ENCODE data around the gene CCDC181. TPM values are rescaled to one million over a fixed set of nuclear protein-coding genes. Genes with fewer than 3 reads are reported as not detected.
A peak's percentile ranks its signal among the peaks of the same experiment; 100 is the strongest.
"Not testable (repeated sequence)": the region's sequence is repeated elsewhere in the genome, so short reads cannot be mapped to it uniquely, and the experiment has no call there.

The CCDC181 gene
- polyA plus RNA-seq, 4 donors: 8.6 to 12.5 (median 11.3) TPM

- DNase-seq (ENCODE audit: low read depth in 4 of 4, low spot score in 3 of 4): not testable (repeated sequence)
These were observed 18.9 kb downstream of the CCDC181 start for GRCh38 chr1:169408340-169408739.

- not testable (repeated sequence) for DNase-seq (ENCODE audit: low read depth in 4 of 4, low spot score in 3 of 4)
These were observed 24.7 kb downstream of the CCDC181 start for GRCh38 chr1:169402578-169402977.

- no peak for DNase-seq (ENCODE audit: low read depth in 4 of 4, low spot score in 3 of 4)
These were observed 31.3 kb downstream of the CCDC181 start for GRCh38 chr1:169395955-169396354.

DNA sequence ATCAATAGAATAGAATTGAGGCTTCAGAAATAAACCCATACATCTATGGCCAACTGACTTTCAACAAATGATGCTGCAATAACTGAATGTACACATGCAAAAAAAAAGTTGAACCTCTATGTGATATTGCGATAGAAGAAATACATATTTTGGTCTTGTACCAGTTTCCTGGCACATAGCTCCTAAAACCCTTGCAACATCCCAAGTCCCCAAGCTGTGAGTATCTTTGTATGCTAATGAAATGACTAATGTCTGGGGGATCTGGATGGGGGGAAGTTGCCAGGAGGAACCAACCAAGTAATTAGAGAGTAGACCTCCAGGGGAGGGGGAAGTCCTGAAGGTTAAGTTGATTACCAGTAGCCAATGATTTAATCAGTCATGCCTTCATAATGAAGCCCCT lies 34.9 kb downstream of the CCDC181 start:
- DNase-seq (ENCODE audit: low read depth in 4 of 4, low spot score in 3 of 4): no peak

GRCh38 chr1:169390303-169390702 lies 37.0 kb downstream of the CCDC181 start:
- DNase-seq (ENCODE audit: low read depth in 4 of 4, low spot score in 3 of 4): no peak

DNA sequence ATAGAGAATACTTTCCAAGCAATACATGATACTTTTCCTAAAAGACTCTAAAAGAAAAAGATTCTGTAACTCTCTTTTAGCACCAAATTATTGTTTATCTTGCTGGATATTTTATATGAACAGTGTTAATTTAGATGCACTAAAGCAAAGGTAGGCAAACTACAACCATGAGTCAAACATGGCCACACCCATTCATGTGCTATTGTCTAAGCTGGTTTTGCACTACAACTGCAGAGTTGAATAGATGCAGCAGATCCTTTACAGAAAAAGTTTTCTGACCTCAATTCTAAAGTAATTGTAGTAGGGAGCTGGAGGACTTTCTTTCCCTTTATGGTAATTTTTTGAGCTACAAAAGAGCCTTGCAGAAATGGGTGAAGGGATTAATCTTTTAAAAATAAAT lies 39.9 kb downstream of the CCDC181 start:
- no peak for DNase-seq (ENCODE audit: low read depth in 4 of 4, low spot score in 3 of 4)

DNA sequence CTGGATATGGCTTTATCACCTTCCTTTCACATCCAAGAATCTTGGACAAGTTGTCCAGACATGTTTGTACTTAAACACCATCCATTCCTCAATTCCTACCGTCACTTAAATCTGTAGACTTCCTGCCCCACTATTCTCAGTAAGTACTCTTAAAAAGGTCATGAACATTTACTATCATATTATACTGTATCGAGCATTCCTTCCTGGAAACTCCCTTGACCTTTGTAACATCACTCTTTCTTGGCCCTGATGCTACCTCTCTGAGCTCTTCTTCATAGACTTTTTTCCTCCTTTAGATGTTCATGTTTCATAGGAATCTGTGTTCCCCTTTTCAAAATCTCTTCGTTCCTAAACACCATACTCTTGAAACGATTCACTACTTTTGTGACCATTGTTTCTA lies 43.8 kb downstream of the CCDC181 start:
- DNase-seq (ENCODE audit: low read depth in 4 of 4, low spot score in 3 of 4): no peak

GRCh38 chr1:169381162-169381561 lies 46.1 kb downstream of the CCDC181 start:
- DNase-seq (ENCODE audit: low read depth in 4 of 4, low spot score in 3 of 4): no peak

- DNase-seq (ENCODE audit: low read depth in 4 of 4, low spot score in 3 of 4): no peak
These were observed 55.9 kb downstream of the CCDC181 start for GRCh38 chr1:169371404-169371803.

DNA sequence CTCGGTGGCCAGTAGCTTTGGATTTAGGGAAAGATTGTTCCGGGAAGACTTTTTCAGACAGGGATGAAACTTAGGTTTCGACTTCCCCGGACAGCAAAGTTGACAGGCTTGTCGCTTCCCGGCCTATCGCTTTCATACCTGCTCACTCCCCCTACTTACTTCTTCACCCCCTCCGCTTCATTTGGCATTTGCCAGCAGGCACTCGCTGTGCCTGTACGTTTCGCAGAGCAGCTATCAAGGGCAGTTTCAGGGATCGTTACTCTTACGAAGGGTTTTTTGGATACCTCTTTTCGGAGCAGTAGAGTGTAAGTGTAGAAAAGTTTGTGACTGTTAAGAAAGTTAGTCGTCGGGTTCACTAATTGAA lies 58.9 kb downstream of the CCDC181 start:
- no peak for DNase-seq (ENCODE audit: low read depth in 4 of 4, low spot score in 3 of 4)

GRCh38 chr1:169367686-169368405 lies 59.4 kb downstream of the CCDC181 start, which contains the start of the genes BLZF1 and NME7:
BLZF1 (plus strand) TSS chr1:169368195; CDS start chr1:169369523, 1,328 bp downstream.
NME7 (minus strand) TSS chr1:169367797; CDS start chr1:169367710, 87 bp downstream.
- DNase-seq (ENCODE audit: low read depth in 4 of 4, low spot score in 3 of 4): peak; percentile 87 to 95 (median 94)

GRCh38 chr1:169367096-169367685 lies 60.1 kb downstream of the CCDC181 start:
- DNase-seq (ENCODE audit: low read depth in 4 of 4, low spot score in 3 of 4): peak in 1 of 4 donors; percentile 16

DNA sequence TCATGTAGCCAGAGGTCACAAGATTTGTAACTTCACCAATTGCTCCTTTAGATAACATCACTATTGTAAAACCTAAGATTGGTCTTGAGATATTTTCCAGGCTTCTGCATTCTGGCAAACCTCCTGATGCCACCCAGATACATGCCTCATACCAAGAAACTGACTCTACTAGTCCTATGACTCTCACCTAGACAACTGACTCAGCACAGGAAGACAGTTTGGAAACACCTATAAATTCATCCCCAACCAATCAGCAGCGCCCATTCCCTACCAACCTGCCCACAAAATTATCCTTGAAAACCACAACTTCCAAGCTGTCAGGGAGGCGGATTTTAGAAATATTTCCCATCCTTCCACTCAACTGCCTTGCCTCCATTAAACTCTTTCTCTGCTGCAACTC lies 62.3 kb downstream of the CCDC181 start:
- no peak for DNase-seq (ENCODE audit: low read depth in 4 of 4, low spot score in 3 of 4)

- no peak for DNase-seq (ENCODE audit: low read depth in 4 of 4, low spot score in 3 of 4)
These were observed 64.1 kb downstream of the CCDC181 start for GRCh38 chr1:169363046-169363730.

DNA sequence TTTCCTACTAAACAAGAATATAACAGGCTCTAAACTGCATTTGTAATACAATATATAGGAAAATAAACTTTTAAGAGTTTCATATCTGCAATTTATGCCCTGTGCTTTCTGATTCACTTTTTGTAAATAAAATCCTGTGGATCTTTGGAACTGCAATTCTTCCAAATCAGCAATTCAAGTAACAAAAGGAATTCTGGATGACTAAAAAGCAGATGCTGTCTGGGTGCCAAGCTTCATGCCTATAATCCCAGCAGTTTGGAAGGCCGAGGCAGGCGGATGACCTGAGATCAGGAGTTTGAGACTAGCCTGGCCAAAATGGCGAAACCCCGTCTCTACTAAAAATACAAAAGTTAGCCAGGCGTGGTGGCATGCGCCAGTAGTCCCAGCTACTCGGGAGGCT lies 66.0 kb downstream of the CCDC181 start:
- no peak for DNase-seq (ENCODE audit: low read depth in 4 of 4, low spot score in 3 of 4)

DNA sequence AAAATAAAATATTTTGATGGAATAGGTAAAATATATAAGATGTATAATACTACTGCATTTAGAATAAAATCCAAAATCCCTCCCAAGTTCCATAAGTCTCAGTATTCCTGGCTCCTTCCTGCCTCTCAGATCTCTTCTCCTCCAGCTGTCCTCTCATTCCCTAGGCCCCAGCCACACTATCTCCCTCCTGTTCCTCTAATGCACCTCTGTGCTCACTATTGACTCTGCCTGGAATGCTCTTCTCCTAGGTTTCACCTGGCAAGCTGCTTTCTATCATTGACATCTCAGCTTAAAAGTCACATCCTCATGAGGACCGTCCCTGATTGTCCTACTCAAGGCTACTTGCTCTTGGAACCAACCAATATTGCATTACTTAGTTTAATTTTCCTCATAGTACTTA lies 66.9 kb downstream of the CCDC181 start:
- DNase-seq (ENCODE audit: low read depth in 4 of 4, low spot score in 3 of 4): no peak

GRCh38 chr1:169348383-169349036 lies 78.8 kb downstream of the CCDC181 start:
- peak in 2 of 4 donors; percentile 39 for DNase-seq (ENCODE audit: low read depth in 4 of 4, low spot score in 3 of 4)

- no peak for DNase-seq (ENCODE audit: low read depth in 4 of 4, low spot score in 3 of 4)
These were observed 79.4 kb downstream of the CCDC181 start for GRCh38 chr1:169347688-169348382.

DNA sequence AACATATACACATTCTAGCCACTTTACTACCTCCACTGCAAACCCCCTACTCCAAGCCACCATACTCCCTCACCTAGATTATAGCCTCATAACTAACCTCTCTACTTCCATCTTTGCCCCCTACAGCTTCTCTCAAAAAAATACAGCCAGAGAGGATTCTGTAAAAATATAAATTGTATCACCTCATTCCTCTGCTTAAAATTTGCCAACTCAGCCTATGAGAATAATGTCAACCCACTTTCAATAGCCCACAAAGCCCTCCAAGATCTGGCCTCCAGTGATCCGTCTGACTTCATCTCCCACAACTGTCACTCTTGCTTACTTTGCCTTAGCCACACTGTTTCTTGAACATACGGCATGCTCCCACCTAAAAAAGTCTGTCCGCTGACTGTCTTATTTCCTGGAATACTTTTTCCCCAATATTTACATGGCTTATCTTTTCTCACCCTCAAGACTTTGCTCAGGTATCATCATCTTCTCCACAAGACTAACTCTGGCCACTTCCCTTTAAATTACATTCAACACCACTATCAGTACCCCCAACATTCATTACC lies 81.2 kb downstream of the CCDC181 start:
- DNase-seq (ENCODE audit: low read depth in 4 of 4, low spot score in 3 of 4): no peak

GRCh38 chr1:169345511-169345910 lies 81.8 kb downstream of the CCDC181 start:
- DNase-seq (ENCODE audit: low read depth in 4 of 4, low spot score in 3 of 4): no peak

Measured in right renal pelvis (tissue), 4 donors.